CD4-positive, alpha-beta T cell (primary cell): ENCODE results near the gene TRIP4. TPM values are rescaled to one million over a fixed set of nuclear protein-coding genes. Genes with fewer than 3 reads are reported as not detected.
A peak's percentile ranks its signal among the peaks of the same experiment; 100 is the strongest.

Experiments used
- ATAC-seq: fragments of 200-7000 bp; cut with Tn5 transposase; one replicate; pipeline ENCODE4 v1.10.0; 2022; ENCODE audit warnings: mild to moderate bottlenecking; ENCODE audit not compliant: poor library complexity
- CTCF ChIA-PET: fragments of 350-600 bp; sonication (Branson Sonifier 250); formaldehyde crosslinking; loops from one replicate; lab custom pipeline; 2021; ENCODE audit warnings: antibody characterized with exemption, inconsistent platforms; lab: Charles Lee
- POLR2A ChIA-PET: fragments of 350-600 bp; sonication (Branson Sonifier 250); formaldehyde crosslinking; loops from one replicate; lab custom pipeline; 2021; ENCODE audit warnings: antibody characterized with exemption, inconsistent platforms; lab: Charles Lee
- DNase-seq, 14 experiments: peaks; one replicate each; pipeline ENCODE4 v3.0.0-alpha.2; 2013 to 2020; ENCODE audit warnings: mixed read lengths in 2 of 14
- H3K27ac ChIP-seq, 2 donors: one replicate each; pipeline versions ENCODE4 v1.5.1 to v1.7.0; 2013; ENCODE audit warnings: low read length in 2 of 2, low read depth in 1 of 2, mild to moderate bottlenecking in 1 of 2
- H3K27me3 ChIP-seq, 2 experiments: 1 replicate in 1 of 2; 2 replicates in 1 of 2; pipeline versions ENCODE4 v1.6.1 to v1.7.0; 2013; ENCODE audit warnings: low read length in 2 of 2, control low read depth in 1 of 2, mild to moderate bottlenecking in 1 of 2, moderate library complexity in 1 of 2; ENCODE audit not compliant: insufficient read depth in 2 of 2, control insufficient read depth in 1 of 2
- H3K36me3 ChIP-seq: one replicate; pipeline ENCODE4 v1.6.1; 2013; ENCODE audit warnings: low read length, control low read depth; ENCODE audit not compliant: insufficient read depth
- H3K4me1 ChIP-seq: one replicate; pipeline ENCODE4 v1.6.1; 2013; ENCODE audit warnings: low read length, control low read depth; ENCODE audit not compliant: insufficient read depth
- H3K4me3 ChIP-seq: one replicate; pipeline ENCODE4 v1.5.1; 2013; ENCODE audit warnings: mild to moderate bottlenecking, low read length, moderate library complexity
- H3K9me3 ChIP-seq, 2 experiments: 1 replicate in 1 of 2; 2 replicates in 1 of 2; pipeline versions ENCODE4 v1.6.1 to v1.7.0; 2013; ENCODE audit warnings: low read length in 2 of 2, mild to moderate bottlenecking in 2 of 2, control low read depth in 1 of 2, moderate library complexity in 1 of 2; ENCODE audit not compliant: control insufficient read depth in 1 of 2, insufficient read depth in 1 of 2
- H3K27ac Mint-ChIP-seq: one replicate; pipeline ENCODE4 v1.8.0; 2020; ENCODE audit warnings: mixed read lengths
- H3K27me3 Mint-ChIP-seq: one replicate; pipeline ENCODE4 v1.8.0; 2021; ENCODE audit warnings: mixed read lengths
- H3K36me3 Mint-ChIP-seq: one replicate; pipeline ENCODE4 v1.8.0; 2021; ENCODE audit warnings: low read depth, mixed read lengths
- H3K4me1 Mint-ChIP-seq: one replicate; pipeline ENCODE4 v1.8.0; 2021; ENCODE audit warnings: low read depth, mixed read lengths
- H3K4me3 Mint-ChIP-seq: one replicate; pipeline ENCODE4 v1.8.0; 2020; ENCODE audit warnings: mild to moderate bottlenecking, mixed read lengths
- H3K9me3 Mint-ChIP-seq: one replicate; pipeline ENCODE4 v1.8.0; 2020; ENCODE audit warnings: mixed read lengths
- CTCF ChIP-seq: fragments of 200-600 bp; IDR thresholded peaks from one replicate; pipeline ENCODE4 v1.8.0; 2022; ENCODE audit warnings: antibody characterized with exemption, mild to moderate bottlenecking
- intact Hi-C, 2 experiments: fragments of 100-400 bp; cut with DNase I in 1 of 2; cut with micrococcal nuclease in 1 of 2; formaldehyde crosslinking; loops; one replicate each; pipeline versions ENCODE4 v1.15.1 to v1.9.0; 2023 to 2025; cut with DNase I, micrococcal nuclease
- total RNA-seq, 174 experiments: library from RNA in 2 of 174; stranded (reverse) in 2 of 174; gene quantifications; one replicate each; pipeline ENCODE4 v1.2.3 and lab custom pipeline; 2021 to 2026

The TRIP4 gene
- total RNA-seq, 2 experiments from 2014 or later, result 9.6 to 10.7 TPM

DNA sequence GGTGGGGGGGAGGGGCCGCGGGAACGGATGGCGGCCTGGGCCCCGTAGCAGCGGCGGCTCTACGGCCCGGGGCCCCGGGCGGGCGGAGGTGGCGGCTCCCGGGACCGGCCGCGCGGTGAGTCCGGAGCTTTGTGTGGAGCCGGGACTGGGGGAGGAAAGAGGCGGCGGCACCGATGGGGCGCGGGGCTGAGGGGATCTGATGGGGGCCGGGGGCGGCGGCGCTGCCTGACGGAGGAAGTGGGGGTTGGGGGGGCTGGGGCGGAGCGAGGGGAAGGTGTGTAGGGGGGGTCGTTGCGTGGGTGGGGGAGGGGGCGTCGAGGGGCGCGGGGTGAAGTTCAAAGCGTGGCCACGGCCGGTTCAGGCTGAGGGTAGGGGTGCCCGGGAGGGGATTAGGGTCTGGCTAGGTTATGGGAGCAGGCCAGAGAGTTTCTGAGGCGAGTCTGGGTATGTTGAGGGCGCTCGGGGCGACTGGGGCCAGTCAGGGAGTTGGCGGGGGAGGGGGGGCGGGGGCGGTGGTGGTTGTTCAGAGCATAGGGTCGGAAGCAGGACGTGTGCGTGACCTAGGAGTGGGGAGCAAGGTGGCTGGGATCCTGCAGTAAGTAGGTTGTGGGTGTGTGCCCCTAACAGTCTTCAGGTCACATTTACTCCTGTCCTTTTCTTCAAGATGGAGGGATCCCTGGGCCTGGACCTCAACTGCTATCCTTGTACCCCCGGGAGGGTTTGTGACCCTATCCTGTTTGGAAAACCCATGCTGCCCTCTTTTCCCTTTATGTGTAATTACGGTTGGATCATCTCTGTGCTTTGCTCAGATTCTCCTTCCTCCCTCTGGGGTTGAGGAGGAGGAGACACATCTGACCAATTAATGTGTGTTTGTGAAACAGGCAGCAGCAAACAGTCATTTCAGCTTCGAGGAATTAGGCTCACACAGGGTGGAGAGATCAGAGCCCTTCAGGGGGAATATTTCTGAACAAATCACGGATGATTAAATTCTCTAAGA lies 73.4 kb downstream of the TRIP4 start:
- Mint-ChIP-seq H3K36me3 (peaks cover 19% of the 10 kb centered on the region), H3K4me3 (peak overlapping the region; percentile 92), H3K9me3 (no peaks in the 10 kb centered on the region), H3K27me3 (no peaks in the 10 kb centered on the region), H3K4me1 (peaks cover 86% of the 10 kb centered on the region), H3K27ac (peak overlapping the region; percentile 87)
- TF ChIP-seq CTCF, result no peak
- H3K9me3 ChIP-seq, result no peaks in the 10 kb centered on the region
- CTCF ChIA-PET, result interaction anchor here (1.3 to 1.5 kb wide), 2 partner anchors 11 to 31 kb away, joined by 3 to 4 read pairs; no protein-coding TSS in a partner anchor
- H3K27me3 ChIP-seq, result no peaks in the 10 kb centered on the region
- ATAC-seq, result peak; percentile 51
- H3K4me3 ChIP-seq, result peak overlapping the region; percentile 71
- intact Hi-C loops, result loop anchor here in 1 of 2 experiments (1.0 to 10.0 kb wide), 3 partner anchors 31 to 76 kb away; partner anchors contain the start of genes PCLAF and TRIP4
- peaks cover 3% of the 10 kb centered on the region for H3K36me3 ChIP-seq
- H3K27ac ChIP-seq, result peak overlapping the region; percentile 23 to 55
- peak in 12 of 14 experiments; percentile 3 to 63 (median 26) for DNase-seq
- POLR2A ChIA-PET, result interaction anchor here (0.7 to 4.1 kb wide), 9 partner anchors 13 to 191 kb away, joined by 3 to 22 read pairs (median 5); partner anchors contain the start of gene TRIP4
- peaks cover 53% of the 10 kb centered on the region for H3K4me1 ChIP-seq

DNA sequence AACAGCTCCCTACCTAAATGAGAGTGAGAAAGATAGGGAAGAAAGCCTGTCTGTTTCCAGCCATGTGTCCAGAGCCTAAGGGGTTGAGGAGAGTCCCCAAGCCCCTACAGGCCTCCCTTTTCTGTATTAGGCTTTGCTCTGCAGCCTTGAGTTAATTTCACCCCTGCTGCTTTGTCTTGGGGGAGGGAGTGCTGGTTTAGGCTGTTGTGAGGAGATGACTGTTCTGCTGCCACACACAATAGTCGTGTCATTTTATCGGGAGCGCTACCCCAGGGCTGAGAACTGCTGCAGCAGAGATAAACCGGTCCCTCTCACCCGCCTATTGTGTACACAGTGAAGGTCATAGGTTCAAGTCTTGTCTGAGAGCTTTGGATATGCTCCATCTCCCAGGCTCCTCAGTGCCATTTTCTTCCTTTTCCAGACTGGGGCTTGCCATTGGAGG lies 74.1 kb downstream of the TRIP4 start:
- peaks cover 51% of the 10 kb centered on the region for H3K4me1 ChIP-seq
- ChIA-PET CTCF (interaction anchor here (1.3 kb wide), 1 partner anchor 11 kb away, joined by 3 read pairs; no protein-coding TSS in a partner anchor), POLR2A (interaction anchor here (0.7 to 4.1 kb wide), 7 partner anchors 23 to 191 kb away, joined by 3 to 22 read pairs (median 5); no protein-coding TSS in a partner anchor)
- DNase-seq (peak in 4 of 14 experiments; percentile 1 to 40 (median 31)), ATAC-seq (peak; percentile 21)
- H3K36me3 Mint-ChIP-seq, result peaks cover 22% of the 10 kb centered on the region
- H3K9me3 ChIP-seq, result no peaks in the 10 kb centered on the region
- no peaks in the 10 kb centered on the region for H3K9me3 Mint-ChIP-seq
- TF ChIP-seq CTCF, result no peak
- intact Hi-C loops, result loop anchor here in 1 of 2 experiments (1.0 to 10.0 kb wide), 3 partner anchors 31 to 77 kb away; partner anchors contain the start of genes PCLAF and TRIP4
- no peaks in the 10 kb centered on the region for H3K27me3 ChIP-seq
- H3K4me3 ChIP-seq, result peak overlapping the region; percentile 71
- H3K27ac ChIP-seq, result peak overlapping the region in 1 of 2 donors; percentile 55
- no peaks in the 10 kb centered on the region for H3K36me3 ChIP-seq
- peaks cover 86% of the 10 kb centered on the region for H3K4me1 Mint-ChIP-seq
- peak overlapping the region; percentile 92 for H3K4me3 Mint-ChIP-seq
- H3K27me3 Mint-ChIP-seq, result no peaks in the 10 kb centered on the region
- peak overlapping the region; percentile 87 for H3K27ac Mint-ChIP-seq

DNA sequence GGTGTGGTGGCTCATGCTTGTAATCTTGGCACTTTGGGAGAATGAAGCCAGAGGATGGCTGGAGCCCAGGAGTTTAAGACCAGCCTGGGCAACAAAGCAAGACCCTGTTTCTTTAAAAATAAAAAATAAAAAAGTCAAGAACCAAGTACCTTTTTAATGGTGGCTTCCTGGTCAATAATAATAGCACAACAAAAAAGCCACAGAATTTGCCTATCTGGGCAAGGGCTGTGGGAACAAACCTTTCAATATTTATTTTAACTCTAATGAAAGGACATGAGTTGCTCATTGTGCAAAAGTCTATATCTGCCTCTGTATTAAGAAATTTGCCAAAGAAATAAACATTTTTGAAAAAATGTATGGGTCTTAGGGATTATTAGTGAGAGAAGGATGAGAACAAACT lies 74.9 kb downstream of the TRIP4 start:
- peaks cover 86% of the 10 kb centered on the region for H3K4me1 Mint-ChIP-seq
- TF ChIP-seq CTCF, result no peak
- POLR2A ChIA-PET, result interaction anchor here (0.7 to 4.1 kb wide), 5 partner anchors 17 to 190 kb away, joined by 3 to 19 read pairs (median 5); no protein-coding TSS in a partner anchor
- Histone ChIP-seq H3K36me3 (no peaks in the 10 kb centered on the region), H3K27ac (no peak overlapping the region), H3K27me3 (no peaks in the 10 kb centered on the region), H3K9me3 (no peaks in the 10 kb centered on the region), H3K4me3 (peak overlapping the region; percentile 71), H3K4me1 (peaks cover 48% of the 10 kb centered on the region)
- CTCF ChIA-PET, result interaction anchor here (0.7 kb wide), 1 partner anchor 189 kb away, joined by 3 read pairs; no protein-coding TSS in a partner anchor
- no peak for ATAC-seq
- no peaks in the 10 kb centered on the region for H3K9me3 Mint-ChIP-seq
- no peak overlapping the region for H3K27ac Mint-ChIP-seq
- intact Hi-C loops, result loop anchor here in 1 of 2 experiments (5.0 to 10.0 kb wide), 2 partner anchors 40 to 78 kb away; partner anchors contain the start of genes PCLAF and TRIP4
- no peak for DNase-seq
- H3K36me3 Mint-ChIP-seq, result peaks cover 30% of the 10 kb centered on the region
- no peaks in the 10 kb centered on the region for H3K27me3 Mint-ChIP-seq
- H3K4me3 Mint-ChIP-seq, result peak overlapping the region; percentile 92
